Activated B cell treated with CpG ODN at 0.5 μM for 24 hours (primary cell): ENCODE results near the gene SPTLC3. TPM values are rescaled to one million over a fixed set of nuclear protein-coding genes. Genes with fewer than 3 reads are reported as not detected.

Experiments used
- ATAC-seq: fragments of 200-7000 bp; cut with Tn5 transposase; one replicate; pipeline ENCODE4 v1.10.0; 2021; ENCODE audit warnings: low read depth, mild to moderate bottlenecking, moderate library complexity
- CTCF ChIA-PET: fragments of 350-600 bp; sonication (Branson Sonifier 250); formaldehyde crosslinking; loops from one replicate; lab custom pipeline; 2021; ENCODE audit warnings: antibody characterized with exemption; lab: Charles Lee
- POLR2A ChIA-PET: fragments of 350-600 bp; sonication (Branson Sonifier 250); formaldehyde crosslinking; loops from one replicate; lab custom pipeline; 2021; ENCODE audit warnings: antibody characterized with exemption; lab: Charles Lee
- DNase-seq: peaks from one replicate; pipeline ENCODE4 v3.0.0; 2022
- H3K27ac Mint-ChIP-seq: one replicate; pipeline ENCODE4 v1.8.0; 2020; ENCODE audit warnings: mixed read lengths
- H3K27me3 Mint-ChIP-seq: one replicate; pipeline ENCODE4 v1.8.0; 2021; ENCODE audit warnings: mixed read lengths
- H3K36me3 Mint-ChIP-seq: one replicate; pipeline ENCODE4 v1.8.0; 2021; ENCODE audit warnings: low read depth, mixed read lengths
- H3K4me1 Mint-ChIP-seq: one replicate; pipeline ENCODE4 v1.8.0; 2021; ENCODE audit warnings: mixed read lengths
- H3K4me3 Mint-ChIP-seq: one replicate; pipeline ENCODE4 v1.8.0; 2020; ENCODE audit warnings: mild to moderate bottlenecking, mixed read lengths
- H3K9me3 Mint-ChIP-seq: one replicate; pipeline ENCODE4 v1.8.0; 2020; ENCODE audit warnings: mixed read lengths
- intact Hi-C: fragments of 100-400 bp; cut with micrococcal nuclease; formaldehyde crosslinking; loops from one replicate; pipeline ENCODE4 v1.15.1; 2024
- total RNA-seq: library from RNA; stranded (reverse); gene quantifications from 2 replicates; pipeline ENCODE4 v1.2.3, GENCODE V29; 2022
- TF ChIP-seq, protein P1 (sequence below): fragments of 200-600 bp; IDR thresholded peaks from one replicate; pipeline ENCODE4 v1.8.0; 2022; ENCODE audit warnings: antibody characterized with exemption, mild to moderate bottlenecking

The SPTLC3 gene
- total RNA-seq, 1 donor from 2014 or later = not detected

DNA sequence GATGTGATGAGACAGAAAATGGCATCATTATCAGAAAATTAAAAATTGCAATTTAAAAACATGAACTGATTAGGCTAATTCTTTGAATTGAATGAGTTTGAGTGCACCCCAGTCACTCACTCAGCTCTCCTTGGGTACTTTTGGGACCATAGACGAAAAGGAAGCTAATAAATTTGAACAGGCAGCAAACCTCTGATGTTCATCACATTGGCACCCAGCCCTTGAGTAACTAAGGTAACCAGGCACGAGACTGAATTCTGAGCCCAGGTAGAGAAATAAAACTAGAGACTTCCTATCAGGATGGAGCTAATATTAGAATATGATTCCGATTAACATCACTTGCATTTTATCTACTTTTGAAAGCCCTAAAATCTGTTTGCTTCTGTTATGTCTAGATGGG lies 131.4 kb downstream of the SPTLC3 start:
- Mint-ChIP-seq H3K27ac (no peak overlapping the region), H3K4me1 (no peaks in the 10 kb centered on the region), H3K9me3 (no peaks in the 10 kb centered on the region), H3K27me3 (peaks cover 7% of the 10 kb centered on the region), H3K36me3 (no peaks in the 10 kb centered on the region), H3K4me3 (no peak overlapping the region)
- ATAC-seq (no peak), DNase-seq (no peak)
- intact Hi-C loops = no loop called here
- POLR2A ChIA-PET = no interaction called here
- CTCF ChIA-PET = no interaction called here
- TF ChIP-seq, protein P1, sequence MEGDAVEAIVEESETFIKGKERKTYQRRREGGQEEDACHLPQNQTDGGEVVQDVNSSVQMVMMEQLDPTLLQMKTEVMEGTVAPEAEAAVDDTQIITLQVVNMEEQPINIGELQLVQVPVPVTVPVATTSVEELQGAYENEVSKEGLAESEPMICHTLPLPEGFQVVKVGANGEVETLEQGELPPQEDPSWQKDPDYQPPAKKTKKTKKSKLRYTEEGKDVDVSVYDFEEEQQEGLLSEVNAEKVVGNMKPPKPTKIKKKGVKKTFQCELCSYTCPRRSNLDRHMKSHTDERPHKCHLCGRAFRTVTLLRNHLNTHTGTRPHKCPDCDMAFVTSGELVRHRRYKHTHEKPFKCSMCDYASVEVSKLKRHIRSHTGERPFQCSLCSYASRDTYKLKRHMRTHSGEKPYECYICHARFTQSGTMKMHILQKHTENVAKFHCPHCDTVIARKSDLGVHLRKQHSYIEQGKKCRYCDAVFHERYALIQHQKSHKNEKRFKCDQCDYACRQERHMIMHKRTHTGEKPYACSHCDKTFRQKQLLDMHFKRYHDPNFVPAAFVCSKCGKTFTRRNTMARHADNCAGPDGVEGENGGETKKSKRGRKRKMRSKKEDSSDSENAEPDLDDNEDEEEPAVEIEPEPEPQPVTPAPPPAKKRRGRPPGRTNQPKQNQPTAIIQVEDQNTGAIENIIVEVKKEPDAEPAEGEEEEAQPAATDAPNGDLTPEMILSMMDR = no peak

GRCh38 chr20:13140775-13141174 lies 132.0 kb downstream of the SPTLC3 start:
- TF ChIP-seq, protein P1 = no peak
- H3K4me1 Mint-ChIP-seq = no peaks in the 10 kb centered on the region
- intact Hi-C loops = no loop called here
- H3K36me3 Mint-ChIP-seq = no peaks in the 10 kb centered on the region
- no peak for DNase-seq
- no peaks in the 10 kb centered on the region for H3K9me3 Mint-ChIP-seq
- peaks cover 7% of the 10 kb centered on the region for H3K27me3 Mint-ChIP-seq
- H3K4me3 Mint-ChIP-seq = no peak overlapping the region
- no peak for ATAC-seq
- H3K27ac Mint-ChIP-seq = no peak overlapping the region
- ChIA-PET CTCF (no interaction called here), POLR2A (no interaction called here)

DNA sequence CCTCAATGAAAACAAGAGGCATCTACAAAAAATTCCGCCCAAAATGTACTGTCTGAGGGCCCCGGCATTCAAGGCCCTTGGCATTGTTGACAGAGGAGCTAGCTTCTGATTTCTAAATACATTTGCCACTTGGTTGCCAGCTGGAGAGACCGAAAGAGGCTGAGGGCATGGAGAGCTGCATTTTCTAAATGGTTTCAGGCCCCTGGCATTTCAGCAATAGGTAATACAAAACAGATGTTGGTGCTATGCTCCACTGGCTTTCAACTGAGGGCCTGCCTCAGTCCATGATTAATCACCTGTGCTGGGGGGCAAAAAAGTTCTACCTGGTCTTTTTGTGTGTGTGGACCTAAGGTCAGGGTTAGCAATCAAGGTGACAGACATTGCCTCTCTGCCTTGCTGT lies 132.8 kb downstream of the SPTLC3 start:
- DNase-seq (no peak), ATAC-seq (no peak)
- ChIA-PET CTCF (no interaction called here), POLR2A (no interaction called here)
- H3K27me3 Mint-ChIP-seq = peaks cover 7% of the 10 kb centered on the region
- no peak overlapping the region for H3K4me3 Mint-ChIP-seq
- intact Hi-C loops = no loop called here
- no peaks in the 10 kb centered on the region for H3K4me1 Mint-ChIP-seq
- H3K36me3 Mint-ChIP-seq = no peaks in the 10 kb centered on the region
- TF ChIP-seq, protein P1 = no peak
- no peaks in the 10 kb centered on the region for H3K9me3 Mint-ChIP-seq
- H3K27ac Mint-ChIP-seq = no peak overlapping the region

DNA sequence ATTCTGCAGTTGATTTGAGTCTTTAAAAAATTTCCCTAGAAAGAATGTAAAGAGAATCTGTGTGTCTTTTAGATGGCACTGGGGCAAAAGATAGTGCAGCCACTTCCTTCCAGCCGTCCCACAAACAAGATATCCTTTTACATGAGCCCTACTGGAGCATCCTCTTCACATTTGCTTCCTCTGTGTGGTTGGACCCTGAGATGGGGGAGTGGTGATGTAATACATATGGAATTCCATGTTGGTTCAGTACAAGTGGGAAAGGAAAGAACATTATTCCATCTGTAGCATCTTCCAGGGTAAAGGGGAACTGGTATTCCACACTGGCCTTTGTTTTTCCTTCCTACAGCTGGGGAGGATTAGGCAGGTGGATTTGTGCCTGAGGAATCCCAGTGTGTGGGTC lies 133.4 kb downstream of the SPTLC3 start:
- peaks cover 7% of the 10 kb centered on the region for H3K27me3 Mint-ChIP-seq
- TF ChIP-seq, protein P1 = no peak
- ATAC-seq = no peak
- no peak overlapping the region for H3K4me3 Mint-ChIP-seq
- H3K27ac Mint-ChIP-seq = no peak overlapping the region
- no peak for DNase-seq
- intact Hi-C loops = no loop called here
- ChIA-PET POLR2A (no interaction called here), CTCF (no interaction called here)
- H3K36me3 Mint-ChIP-seq = no peaks in the 10 kb centered on the region
- no peaks in the 10 kb centered on the region for H3K9me3 Mint-ChIP-seq
- no peaks in the 10 kb centered on the region for H3K4me1 Mint-ChIP-seq

DNA sequence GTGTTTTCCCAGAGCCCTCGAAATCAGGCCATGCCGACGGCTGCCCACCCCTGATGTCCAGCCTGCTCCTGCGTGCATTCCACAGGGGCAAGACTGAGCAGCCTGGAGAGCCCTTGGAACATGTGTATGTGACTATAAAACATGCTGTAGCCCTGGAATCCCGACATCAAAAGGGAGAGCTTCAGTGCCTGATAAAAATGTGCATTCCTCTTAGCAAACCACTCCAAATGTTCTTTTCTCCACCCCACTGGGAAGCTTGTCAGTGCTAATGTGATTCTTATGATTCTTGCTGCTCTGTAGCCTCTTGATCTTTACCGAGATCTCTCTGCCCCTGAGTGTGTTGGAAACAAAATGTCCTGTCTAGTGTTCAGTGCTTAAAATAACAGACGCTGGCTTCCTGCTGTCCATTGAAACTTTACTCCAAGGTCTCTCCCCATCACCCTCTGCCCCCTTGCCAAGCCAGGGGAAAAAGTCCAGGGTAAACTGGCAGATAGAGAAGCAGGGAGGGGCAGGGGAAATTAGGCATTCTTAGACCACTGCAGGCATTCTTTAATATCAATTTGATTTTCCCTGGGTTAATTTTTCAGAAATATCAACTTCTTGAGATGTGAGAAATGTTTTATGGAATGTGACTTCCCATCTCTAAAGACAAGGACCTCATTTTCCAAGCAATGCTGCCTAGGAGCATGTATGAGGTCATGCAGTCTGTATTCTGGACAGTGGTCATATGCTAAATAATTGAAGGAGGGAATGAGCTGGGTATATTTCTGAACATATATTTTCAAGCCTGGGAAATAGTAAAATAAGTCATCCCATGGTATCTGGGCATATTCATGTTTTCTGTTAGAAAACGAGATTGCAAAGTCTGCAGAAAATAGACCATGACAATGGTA lies 138.5 kb downstream of the SPTLC3 start:
- Mint-ChIP-seq H3K27me3 (no peaks in the 10 kb centered on the region), H3K4me3 (no peak overlapping the region), H3K36me3 (no peaks in the 10 kb centered on the region), H3K9me3 (no peaks in the 10 kb centered on the region), H3K4me1 (no peaks in the 10 kb centered on the region), H3K27ac (no peak overlapping the region)
- TF ChIP-seq, protein P1 = no peak
- ChIA-PET POLR2A (no interaction called here), CTCF (no interaction called here)
- intact Hi-C loops = no loop called here
- ATAC-seq (no peak), DNase-seq (no peak)
